ENCODE data around the gene PDXK. TPM values are rescaled to one million over a fixed set of nuclear protein-coding genes. Genes with fewer than 3 reads are reported as not detected.

Gene PDXK
- polyA plus RNA-seq, 1 experiment, result 129 TPM

DNA sequence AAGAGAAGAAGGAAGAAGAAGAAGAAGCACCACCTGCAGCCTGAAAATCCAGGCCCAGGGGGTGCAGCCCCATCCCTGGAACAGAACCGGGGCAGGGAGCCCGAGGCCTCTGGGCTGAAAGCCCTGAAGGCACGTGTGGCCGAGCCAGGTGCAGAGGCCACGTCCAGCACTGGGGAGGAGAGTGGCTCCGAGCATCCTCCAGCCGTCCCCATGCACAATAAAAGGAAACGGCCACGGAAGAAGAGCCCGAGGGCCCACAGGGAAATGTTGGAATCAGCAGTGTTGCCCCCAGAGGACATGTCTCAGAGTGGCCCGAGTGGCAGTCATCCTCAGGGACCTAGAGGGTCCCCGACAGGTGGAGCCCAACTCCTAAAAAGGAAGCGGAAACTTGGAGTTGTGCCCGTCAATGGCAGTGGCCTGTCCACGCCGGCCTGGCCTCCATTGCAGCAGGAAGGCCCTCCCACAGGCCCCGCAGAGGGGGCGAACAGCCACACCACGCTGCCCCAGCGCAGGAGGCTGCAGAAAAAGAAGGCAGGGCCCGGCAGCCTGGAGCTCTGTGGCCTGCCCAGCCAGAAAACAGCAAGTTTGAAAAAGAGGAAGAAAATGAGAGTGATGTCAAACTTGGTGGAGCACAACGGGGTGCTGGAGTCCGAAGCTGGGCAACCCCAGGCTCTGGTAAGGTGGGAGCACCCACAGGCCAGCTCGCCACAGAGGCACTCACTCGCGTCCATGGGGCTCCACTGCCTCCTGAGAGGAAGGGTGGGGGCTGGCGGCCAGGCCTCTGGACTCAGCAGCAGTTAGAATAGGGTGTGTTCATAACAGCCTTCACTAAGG lies 31.1 kb upstream of the PDXK start:
- ChIA-PET CTCF (no interaction called here), POLR2A (no interaction called here)

DNA sequence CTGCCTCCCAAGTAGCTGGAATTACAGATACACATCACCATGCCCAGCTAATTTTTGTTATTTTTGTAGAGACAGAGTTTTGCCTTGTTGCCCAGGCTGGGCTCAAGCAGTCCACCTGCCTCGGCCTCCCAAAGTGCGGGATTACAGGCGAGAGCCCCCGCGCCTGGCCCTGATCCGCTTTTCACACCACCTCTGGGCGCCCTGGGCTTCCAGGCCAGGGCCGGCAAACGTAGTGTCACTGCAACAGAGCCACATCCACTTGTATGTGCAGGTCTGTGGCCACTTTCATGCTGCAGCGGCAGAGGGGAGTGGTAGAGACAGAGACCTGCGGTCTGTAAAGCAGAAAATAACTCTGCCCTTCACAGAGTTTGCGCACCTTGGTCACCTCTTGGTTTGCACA lies 30.0 kb upstream of the PDXK start:
- ChIA-PET CTCF (no interaction called here), POLR2A (no interaction called here)
- Histone ChIP-seq H3K4me3 (ENCODE audit: low read depth, low read length) (no peak overlapping the region), H3K9me3 (ENCODE audit: control insufficient read depth, insufficient read depth, low read length) (no peaks in the 10 kb centered on the region), H3K27me3 (ENCODE audit: control insufficient read depth, insufficient read depth, low read length) (no peaks in the 10 kb centered on the region), H3K27ac (ENCODE audit: low read depth, low read length) (no peak overlapping the region)
- TF ChIP-seq, protein P1, sequence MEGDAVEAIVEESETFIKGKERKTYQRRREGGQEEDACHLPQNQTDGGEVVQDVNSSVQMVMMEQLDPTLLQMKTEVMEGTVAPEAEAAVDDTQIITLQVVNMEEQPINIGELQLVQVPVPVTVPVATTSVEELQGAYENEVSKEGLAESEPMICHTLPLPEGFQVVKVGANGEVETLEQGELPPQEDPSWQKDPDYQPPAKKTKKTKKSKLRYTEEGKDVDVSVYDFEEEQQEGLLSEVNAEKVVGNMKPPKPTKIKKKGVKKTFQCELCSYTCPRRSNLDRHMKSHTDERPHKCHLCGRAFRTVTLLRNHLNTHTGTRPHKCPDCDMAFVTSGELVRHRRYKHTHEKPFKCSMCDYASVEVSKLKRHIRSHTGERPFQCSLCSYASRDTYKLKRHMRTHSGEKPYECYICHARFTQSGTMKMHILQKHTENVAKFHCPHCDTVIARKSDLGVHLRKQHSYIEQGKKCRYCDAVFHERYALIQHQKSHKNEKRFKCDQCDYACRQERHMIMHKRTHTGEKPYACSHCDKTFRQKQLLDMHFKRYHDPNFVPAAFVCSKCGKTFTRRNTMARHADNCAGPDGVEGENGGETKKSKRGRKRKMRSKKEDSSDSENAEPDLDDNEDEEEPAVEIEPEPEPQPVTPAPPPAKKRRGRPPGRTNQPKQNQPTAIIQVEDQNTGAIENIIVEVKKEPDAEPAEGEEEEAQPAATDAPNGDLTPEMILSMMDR (IDR thresholded peaks at IDR 0.05; ENCODE audit: low read depth, low read length), result no peak
- no peak for DNase-seq (ENCODE audit: low read depth, low spot score)

More for the DNA sequence above, 31.1 kb upstream of the PDXK start:
- TF ChIP-seq, protein P1 (IDR thresholded peaks at IDR 0.05; ENCODE audit: low read depth, low read length), result no peak
- no peak overlapping the region for H3K27ac ChIP-seq (ENCODE audit: low read depth, low read length)
- H3K27me3 ChIP-seq (ENCODE audit: control insufficient read depth, insufficient read depth, low read length), result no peaks in the 10 kb centered on the region
- no peak for DNase-seq (ENCODE audit: low read depth, low spot score)
- no peaks in the 10 kb centered on the region for H3K9me3 ChIP-seq (ENCODE audit: control insufficient read depth, insufficient read depth, low read length)
- no peak overlapping the region for H3K4me3 ChIP-seq (ENCODE audit: low read depth, low read length)

DNA sequence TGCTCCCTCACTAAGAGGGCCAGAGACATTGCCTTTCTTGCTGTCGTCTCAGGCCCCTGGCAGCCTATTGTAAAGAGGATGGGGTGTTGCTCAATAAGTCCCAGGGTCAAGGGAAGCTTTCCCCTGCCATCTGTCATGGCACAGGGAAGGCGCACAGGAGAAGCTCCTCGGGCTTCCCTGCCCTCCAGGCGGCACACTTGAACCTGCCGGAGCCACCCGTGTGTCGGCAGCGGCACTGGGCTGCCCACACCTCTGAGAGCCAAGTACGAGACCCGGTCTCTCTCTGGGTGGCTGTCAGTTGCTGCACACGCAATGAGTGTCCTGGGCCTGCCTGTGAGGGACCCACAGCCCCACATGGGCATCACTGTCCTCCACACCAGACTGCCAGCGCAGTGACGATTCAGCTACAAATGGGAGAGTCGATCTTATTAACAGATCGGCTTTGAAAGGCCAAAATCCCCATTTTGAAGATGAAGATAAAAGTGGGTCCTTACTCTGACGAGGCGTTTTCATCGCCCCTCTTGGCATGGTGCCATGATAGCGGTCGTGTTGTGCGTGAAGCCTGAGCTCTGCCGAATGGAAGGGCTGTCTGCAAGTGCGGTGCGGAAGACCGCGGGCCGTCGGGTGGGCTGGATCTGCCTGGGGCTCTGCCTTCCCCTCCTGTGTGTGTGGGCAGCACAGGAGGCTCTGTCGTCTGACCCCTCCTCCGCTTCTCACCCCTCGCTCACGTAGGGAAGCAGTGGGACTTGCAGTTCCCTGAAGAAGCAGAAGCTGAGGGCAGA lies 29.2 kb upstream of the PDXK start:
- Histone ChIP-seq H3K9me3 (ENCODE audit: control insufficient read depth, insufficient read depth, low read length) (no peaks in the 10 kb centered on the region), H3K27me3 (ENCODE audit: control insufficient read depth, insufficient read depth, low read length) (no peaks in the 10 kb centered on the region), H3K4me3 (ENCODE audit: low read depth, low read length) (no peak overlapping the region), H3K27ac (ENCODE audit: low read depth, low read length) (no peak overlapping the region)
- TF ChIP-seq, protein P1 (IDR thresholded peaks at IDR 0.05; ENCODE audit: low read depth, low read length), result no peak
- DNase-seq (ENCODE audit: low read depth, low spot score), result no peak
- CTCF ChIA-PET, result no interaction called here
- POLR2A ChIA-PET, result no interaction called here

DNA sequence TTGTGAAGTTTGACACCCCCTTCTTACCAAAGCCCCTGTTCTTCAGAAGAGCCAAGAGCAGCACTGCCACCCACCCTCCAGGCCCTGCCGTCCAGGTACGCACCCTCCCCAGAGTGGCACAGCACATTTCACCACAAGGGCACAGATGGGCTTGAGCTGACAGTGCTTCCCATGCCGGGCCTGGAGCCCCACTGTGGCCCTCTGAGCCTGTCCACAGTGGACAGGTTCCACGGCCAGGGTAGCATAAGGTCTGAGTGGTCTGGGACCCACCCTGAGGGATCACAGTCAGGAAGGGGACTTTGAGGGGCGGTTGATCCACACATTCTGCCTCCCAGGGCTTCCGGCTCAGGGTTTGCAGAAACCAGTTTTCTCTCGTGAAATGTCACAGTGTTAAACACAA lies 28.6 kb upstream of the PDXK start:
- H3K27me3 ChIP-seq (ENCODE audit: control insufficient read depth, insufficient read depth, low read length), result no peaks in the 10 kb centered on the region
- H3K4me3 ChIP-seq (ENCODE audit: low read depth, low read length), result no peak overlapping the region
- no peaks in the 10 kb centered on the region for H3K9me3 ChIP-seq (ENCODE audit: control insufficient read depth, insufficient read depth, low read length)
- CTCF ChIA-PET, result no interaction called here
- POLR2A ChIA-PET, result no interaction called here
- no peak for DNase-seq (ENCODE audit: low read depth, low spot score)
- TF ChIP-seq, protein P1 (IDR thresholded peaks at IDR 0.05; ENCODE audit: low read depth, low read length), result no peak
- H3K27ac ChIP-seq (ENCODE audit: low read depth, low read length), result no peak overlapping the region

All from AG04450 (cell line).